Measurements from ENCODE around the gene ZBTB6. TPM values are rescaled to one million over a fixed set of nuclear protein-coding genes. Genes with fewer than 3 reads are reported as not detected.

ZBTB6 gene
- total and polyA plus RNA-seq, 9 of the 15 experiments (the other 6 are each of a cell fraction or from before 2014, with no cell fraction given), result 1.4 to 7.2 (median 5.3) TPM

DNA sequence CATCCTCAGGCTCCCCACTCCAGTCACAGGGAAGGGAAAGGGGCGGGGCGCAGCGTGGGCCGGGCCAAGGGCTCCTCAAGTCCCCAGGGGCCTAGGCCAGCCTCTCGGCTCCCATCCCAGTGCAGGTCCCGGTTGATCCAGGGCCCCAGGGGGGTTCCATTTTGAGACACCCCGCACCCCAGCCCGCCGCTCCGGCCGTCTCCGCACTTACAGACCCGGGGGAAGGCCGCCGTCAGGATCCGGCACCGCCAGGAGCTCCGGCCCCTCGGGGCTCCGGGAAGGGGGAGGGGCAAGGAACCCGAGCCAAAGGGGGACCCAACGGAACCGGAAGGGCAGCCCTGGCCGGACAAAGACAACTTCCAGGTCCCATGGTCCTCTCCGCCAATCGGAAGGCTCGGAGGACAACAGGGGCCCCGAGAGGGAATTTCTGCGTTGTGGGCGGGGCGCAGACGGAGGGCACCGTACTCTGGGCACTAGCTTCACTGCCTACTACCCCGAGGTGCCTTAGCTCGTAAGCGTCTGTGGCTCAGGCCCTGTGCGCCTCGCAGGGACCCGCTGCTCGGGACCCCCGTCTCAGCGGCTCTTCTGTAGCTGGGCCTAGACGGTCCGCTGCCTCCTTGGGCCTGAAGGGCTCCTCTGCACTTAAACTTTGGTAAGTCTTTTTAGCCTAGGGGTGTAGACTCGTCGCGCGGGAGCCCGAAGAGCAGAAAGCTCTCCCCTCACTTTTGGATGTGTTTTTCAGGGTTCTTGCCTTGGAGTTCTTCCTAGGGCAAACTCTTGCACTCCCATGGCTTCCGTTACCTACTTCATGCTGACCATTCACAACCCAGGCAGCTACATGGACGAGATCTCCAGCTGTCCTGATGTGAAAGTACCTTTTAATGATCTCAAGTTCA lies 18.4 kb upstream of the ZBTB6 start, which contains the start of gene ZBTB26 (continued):
- TF ChIP-seq, protein P1, sequence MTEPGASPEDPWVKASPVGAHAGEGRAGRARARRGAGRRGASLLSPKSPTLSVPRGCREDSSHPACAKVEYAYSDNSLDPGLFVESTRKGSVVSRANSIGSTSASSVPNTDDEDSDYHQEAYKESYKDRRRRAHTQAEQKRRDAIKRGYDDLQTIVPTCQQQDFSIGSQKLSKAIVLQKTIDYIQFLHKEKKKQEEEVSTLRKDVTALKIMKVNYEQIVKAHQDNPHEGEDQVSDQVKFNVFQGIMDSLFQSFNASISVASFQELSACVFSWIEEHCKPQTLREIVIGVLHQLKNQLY (CRISPR knock-in tag; conservative IDR thresholded peaks at IDR 0.05), result no peak
- no peak for TF ChIP-seq NEUROD1 (IDR thresholded peaks at IDR 0.05; ENCODE audit: borderline replicate concordance, low read depth, low read length, partially characterized antibody)
- TF ChIP-seq, protein P2, sequence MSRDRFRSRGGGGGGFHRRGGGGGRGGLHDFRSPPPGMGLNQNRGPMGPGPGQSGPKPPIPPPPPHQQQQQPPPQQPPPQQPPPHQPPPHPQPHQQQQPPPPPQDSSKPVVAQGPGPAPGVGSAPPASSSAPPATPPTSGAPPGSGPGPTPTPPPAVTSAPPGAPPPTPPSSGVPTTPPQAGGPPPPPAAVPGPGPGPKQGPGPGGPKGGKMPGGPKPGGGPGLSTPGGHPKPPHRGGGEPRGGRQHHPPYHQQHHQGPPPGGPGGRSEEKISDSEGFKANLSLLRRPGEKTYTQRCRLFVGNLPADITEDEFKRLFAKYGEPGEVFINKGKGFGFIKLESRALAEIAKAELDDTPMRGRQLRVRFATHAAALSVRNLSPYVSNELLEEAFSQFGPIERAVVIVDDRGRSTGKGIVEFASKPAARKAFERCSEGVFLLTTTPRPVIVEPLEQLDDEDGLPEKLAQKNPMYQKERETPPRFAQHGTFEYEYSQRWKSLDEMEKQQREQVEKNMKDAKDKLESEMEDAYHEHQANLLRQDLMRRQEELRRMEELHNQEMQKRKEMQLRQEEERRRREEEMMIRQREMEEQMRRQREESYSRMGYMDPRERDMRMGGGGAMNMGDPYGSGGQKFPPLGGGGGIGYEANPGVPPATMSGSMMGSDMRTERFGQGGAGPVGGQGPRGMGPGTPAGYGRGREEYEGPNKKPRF (IDR thresholded peaks at IDR 0.05; ENCODE audit: low read depth, low read length), result no peak
- TF ChIP-seq SAFB (IDR thresholded peaks at IDR 0.05; ENCODE audit: borderline replicate concordance, low read depth, low read length), result no peak
- TF ChIP-seq, protein P3, sequence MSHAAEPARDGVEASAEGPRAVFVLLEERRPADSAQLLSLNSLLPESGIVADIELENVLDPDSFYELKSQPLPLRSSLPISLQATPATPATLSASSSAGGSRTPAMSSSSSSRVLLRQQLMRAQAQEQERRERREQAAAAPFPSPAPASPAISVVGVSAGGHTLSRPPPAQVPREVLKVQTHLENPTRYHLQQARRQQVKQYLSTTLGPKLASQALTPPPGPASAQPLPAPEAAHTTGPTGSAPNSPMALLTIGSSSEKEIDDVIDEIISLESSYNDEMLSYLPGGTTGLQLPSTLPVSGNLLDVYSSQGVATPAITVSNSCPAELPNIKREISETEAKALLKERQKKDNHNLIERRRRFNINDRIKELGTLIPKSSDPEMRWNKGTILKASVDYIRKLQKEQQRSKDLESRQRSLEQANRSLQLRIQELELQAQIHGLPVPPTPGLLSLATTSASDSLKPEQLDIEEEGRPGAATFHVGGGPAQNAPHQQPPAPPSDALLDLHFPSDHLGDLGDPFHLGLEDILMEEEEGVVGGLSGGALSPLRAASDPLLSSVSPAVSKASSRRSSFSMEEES (CRISPR knock-in tag; IDR thresholded peaks at IDR 0.05), result no peak
- no peak for TF ChIP-seq ZNF408 (CRISPR knock-in tag; IDR thresholded peaks at IDR 0.05; ENCODE audit: low read depth)
- TF ChIP-seq, protein P4, sequence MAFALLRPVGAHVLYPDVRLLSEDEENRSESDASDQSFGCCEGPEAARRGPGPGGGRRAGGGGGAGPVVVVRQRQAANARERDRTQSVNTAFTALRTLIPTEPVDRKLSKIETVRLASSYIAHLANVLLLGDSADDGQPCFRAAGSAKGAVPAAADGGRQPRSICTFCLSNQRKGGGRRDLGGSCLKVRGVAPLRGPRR (CRISPR knock-in tag; IDR thresholded peaks at IDR 0.05), result no peak
- TF ChIP-seq PHF21A (IDR thresholded peaks at IDR 0.05; ENCODE audit: borderline replicate concordance, low read depth), result no peak
- TF ChIP-seq ZFP1 (CRISPR knock-in tag; IDR thresholded peaks at IDR 0.05), result no peak
- no peak for TF ChIP-seq ZNF668 (CRISPR knock-in tag; IDR thresholded peaks at IDR 0.05)
- TF ChIP-seq, protein P5, sequence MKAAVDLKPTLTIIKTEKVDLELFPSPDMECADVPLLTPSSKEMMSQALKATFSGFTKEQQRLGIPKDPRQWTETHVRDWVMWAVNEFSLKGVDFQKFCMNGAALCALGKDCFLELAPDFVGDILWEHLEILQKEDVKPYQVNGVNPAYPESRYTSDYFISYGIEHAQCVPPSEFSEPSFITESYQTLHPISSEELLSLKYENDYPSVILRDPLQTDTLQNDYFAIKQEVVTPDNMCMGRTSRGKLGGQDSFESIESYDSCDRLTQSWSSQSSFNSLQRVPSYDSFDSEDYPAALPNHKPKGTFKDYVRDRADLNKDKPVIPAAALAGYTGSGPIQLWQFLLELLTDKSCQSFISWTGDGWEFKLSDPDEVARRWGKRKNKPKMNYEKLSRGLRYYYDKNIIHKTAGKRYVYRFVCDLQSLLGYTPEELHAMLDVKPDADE (conservative IDR thresholded peaks at IDR 0.05; ENCODE audit: control insufficient read depth, low read depth, low read length), result no peak
- TF ChIP-seq, protein P6, sequence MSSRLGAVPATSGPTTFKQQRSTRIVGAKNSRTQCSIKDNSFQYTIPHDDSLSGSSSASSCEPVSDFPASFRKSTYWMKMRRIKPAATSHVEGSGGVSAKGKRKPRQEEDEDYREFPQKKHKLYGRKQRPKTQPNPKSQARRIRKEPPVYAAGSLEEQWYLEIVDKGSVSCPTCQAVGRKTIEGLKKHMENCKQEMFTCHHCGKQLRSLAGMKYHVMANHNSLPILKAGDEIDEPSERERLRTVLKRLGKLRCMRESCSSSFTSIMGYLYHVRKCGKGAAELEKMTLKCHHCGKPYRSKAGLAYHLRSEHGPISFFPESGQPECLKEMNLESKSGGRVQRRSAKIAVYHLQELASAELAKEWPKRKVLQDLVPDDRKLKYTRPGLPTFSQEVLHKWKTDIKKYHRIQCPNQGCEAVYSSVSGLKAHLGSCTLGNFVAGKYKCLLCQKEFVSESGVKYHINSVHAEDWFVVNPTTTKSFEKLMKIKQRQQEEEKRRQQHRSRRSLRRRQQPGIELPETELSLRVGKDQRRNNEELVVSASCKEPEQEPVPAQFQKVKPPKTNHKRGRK (tag; IDR thresholded peaks at IDR 0.05), result no peak
- TF ChIP-seq TRIM28 (IDR thresholded peaks at IDR 0.05), result no peak
- no peak for TF ChIP-seq SRSF3 (IDR thresholded peaks at IDR 0.05; ENCODE audit: insufficient read depth, low read length)
- TF ChIP-seq, protein P7, sequence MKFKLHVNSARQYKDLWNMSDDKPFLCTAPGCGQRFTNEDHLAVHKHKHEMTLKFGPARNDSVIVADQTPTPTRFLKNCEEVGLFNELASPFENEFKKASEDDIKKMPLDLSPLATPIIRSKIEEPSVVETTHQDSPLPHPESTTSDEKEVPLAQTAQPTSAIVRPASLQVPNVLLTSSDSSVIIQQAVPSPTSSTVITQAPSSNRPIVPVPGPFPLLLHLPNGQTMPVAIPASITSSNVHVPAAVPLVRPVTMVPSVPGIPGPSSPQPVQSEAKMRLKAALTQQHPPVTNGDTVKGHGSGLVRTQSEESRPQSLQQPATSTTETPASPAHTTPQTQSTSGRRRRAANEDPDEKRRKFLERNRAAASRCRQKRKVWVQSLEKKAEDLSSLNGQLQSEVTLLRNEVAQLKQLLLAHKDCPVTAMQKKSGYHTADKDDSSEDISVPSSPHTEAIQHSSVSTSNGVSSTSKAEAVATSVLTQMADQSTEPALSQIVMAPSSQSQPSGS (CRISPR knock-in tag; IDR thresholded peaks at IDR 0.05), result no peak
